Hematopoietic multipotent progenitor cell (in vitro differentiated cells): ENCODE measurements around the gene MADCAM1. TPM values are rescaled to one million over a fixed set of nuclear protein-coding genes. Genes with fewer than 3 reads are reported as not detected.
"Not testable (repeated sequence)": the region's sequence is repeated elsewhere in the genome, so short reads cannot be mapped to it uniquely, and the experiment has no call there.

Experiments used
- DNase-seq, 3 donors: peaks; one replicate each; pipeline ENCODE4 v3.0.0-alpha.2; 2011 to 2015; ENCODE audit warnings: low read depth in 2 of 3, low spot score in 2 of 3
- total RNA-seq: library from RNA; depleted of rRNA; stranded (reverse); fragments of >200 nt; gene quantifications from one replicate; pipeline ENCODE4 v1.2.3, GENCODE V29; 2012

MADCAM1 gene
- total RNA-seq, 1 donor = 0.27 TPM

DNA sequence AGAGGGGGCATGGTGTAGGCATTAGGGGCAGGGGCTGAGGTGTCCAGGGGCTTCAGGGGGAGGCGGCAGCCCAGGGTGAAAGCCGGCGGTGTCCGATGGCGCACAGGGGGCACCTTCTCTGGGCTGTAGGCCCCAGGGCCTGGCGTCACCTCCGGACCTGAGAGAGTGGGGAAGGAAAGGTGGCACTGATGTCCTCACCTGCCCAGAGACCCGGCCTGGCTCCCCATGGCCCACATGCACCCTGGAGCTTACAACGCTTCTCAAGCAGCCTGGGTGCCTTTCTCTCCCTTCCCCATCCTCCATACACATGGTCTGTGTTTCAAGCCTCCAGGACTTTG, 32.1 kb upstream of the MADCAM1 start:
- no peak for DNase-seq

DNA sequence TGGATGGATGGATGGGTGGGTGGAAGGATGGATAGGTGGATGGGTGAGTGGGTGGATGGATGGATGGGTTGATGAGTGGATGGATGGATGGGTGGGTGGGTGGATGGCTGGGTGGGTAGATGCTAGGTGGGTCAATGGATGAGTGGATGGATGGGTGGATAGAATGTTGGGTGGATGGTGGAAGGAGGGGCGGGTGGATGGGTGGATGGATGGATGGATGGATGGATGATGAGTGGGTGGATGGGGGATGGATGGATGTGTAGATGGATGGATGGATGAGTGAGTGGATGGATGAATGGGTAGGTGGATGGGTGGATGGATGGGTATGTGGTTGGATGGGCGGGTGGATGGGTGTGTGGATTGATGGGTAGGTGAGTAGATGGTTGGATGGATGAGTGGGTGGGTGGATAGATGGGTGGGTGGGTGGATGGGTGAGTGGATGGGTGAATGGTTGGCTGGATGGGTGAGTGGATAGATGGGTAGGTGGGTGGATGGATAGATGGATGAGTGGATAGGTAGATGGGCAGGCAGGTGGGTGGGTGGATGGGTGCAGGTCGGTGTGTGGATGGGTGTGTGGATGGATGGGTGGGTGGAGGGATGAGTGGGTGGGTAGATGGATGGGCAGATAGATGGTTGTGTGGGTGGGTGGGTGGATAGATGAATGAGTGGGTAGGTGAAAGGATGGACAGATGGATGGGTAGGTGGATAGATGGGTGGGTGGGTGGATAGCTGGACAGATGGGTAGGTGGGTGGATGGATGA, 31.1 kb upstream of the MADCAM1 start:
- DNase-seq = no peak

DNA sequence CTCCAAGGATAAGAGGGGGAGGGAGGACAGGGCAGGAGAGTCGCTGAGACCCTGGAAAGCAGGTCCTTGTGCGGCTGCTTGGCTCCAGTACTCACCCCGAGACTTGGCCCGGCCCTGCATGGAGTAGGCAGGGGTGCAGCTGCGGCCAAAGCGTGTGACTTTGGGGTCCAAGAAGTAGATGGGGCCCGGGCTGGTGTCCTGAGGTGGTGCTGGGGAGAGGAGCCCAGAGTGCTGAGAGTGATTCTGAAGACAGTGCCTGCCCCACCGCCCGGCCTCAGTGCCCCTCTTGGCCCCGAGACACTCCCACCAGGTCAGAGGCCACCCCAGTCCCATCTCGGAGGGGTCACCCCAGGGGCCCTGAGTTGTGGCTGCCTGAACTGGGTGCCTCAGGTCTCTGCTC, 28.7 kb upstream of the MADCAM1 start:
- DNase-seq = no peak

DNA sequence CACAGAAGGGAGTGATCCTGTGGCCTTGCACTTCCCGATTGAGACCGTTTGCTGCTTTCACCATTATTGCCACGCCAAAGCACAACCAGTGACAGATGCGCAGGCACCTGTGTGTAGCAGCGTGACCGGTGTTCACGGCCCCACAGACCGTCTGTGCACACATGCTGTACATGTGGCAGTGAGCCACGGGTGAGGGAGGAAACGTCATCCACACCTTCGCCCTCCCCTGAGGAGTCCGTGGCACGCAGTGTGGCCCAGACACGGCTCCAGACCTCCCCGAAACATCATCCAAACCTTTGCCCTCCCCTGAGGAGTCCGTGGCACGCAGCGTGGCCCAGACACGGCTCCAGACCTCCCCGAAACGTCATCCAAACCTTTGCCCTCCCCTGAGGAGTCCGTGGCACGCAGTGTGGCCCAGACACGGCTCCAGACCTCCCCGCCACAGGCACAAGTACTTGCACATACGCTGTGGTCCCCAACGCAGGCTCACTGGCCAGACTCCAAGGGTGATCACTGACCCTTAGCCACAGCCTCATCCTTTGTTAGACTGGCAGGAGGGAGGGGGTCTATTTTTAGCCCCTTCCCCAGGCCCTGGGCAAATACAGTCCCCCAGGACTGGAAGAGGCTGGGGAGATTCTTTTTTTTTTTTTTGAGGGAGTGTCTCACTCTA, 27.6 kb upstream of the MADCAM1 start:
- no peak for DNase-seq

DNA sequence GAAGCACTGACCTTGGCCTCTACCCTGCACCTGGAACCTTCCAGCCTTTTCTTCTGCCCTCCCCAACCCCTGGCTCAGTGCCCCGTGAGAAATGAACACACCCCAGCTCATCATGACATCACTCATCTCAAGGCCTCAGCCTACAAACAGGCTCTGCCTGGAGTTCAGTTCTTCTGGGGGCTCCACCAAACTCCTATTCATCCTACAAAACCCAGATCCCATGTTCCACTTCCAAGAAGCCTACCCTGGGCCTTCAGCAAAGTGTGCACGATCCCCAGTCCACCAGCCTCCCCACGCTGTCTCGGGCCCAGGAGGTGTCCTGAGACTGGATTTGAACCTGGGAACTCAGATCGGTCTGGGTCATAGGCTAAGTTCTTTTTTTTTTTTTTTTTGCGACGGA, 26.5 kb upstream of the MADCAM1 start:
- no peak for DNase-seq

DNA sequence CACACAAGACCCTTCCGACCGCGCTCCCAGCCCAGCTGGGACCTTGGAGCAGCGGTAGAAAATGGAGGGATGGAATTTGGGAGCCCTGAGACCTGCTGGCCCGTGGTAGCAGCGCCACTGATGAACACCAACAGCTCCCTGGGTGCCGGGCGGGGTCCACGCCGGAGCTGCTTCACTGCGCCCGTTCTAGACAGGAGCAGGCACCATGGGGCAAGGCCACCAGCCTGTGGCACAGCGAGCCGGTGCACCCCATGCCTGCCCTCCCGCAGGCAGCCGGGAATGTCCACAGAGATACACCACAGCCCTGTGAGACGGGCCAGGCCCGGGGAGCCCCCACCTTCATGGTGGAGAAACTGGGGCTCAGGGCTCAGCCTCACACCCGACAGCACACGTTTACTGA, 25.6 kb upstream of the MADCAM1 start:
- DNase-seq = no peak

DNA sequence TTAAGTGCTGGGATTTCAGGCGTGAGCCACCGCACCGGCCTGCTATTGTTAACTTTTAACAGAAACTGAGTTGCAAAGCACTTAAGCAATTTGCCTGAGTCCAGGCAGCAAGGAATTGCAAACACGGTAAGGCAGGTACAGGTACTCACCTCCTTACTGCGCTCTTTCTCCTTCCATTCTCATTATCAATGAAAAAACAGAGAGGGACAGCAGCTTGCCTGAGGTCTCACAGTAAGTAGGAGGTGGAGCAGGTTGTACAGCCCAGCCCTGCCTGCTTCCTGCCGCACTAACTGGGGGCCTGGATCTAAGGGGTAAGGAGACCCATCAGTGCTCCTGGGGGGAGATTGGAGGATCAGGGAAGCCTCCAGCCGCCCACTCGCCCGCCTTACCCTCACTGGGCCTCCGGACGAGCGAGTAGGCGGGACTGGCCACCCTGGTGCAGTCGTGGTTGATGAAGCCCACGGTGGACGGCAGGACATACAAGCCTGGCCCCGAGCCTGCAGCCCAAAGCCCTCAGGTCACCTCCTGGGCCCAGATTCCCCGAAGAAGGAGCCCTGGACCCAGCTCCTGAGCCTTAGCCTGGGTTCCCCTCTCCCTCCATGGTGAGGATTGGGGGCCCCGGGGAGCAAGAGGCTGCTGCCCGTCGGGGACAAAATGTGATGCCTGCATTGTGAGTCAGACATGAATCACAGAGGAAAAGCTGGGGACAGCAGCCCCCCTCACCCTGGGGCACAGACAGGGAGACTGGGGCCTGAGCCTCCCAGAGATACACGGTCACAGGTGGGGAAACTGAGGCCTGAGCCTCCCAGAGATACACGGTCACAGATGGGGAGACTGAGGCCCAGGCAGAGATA, 24.1 kb upstream of the MADCAM1 start:
- DNase-seq = no peak

DNA sequence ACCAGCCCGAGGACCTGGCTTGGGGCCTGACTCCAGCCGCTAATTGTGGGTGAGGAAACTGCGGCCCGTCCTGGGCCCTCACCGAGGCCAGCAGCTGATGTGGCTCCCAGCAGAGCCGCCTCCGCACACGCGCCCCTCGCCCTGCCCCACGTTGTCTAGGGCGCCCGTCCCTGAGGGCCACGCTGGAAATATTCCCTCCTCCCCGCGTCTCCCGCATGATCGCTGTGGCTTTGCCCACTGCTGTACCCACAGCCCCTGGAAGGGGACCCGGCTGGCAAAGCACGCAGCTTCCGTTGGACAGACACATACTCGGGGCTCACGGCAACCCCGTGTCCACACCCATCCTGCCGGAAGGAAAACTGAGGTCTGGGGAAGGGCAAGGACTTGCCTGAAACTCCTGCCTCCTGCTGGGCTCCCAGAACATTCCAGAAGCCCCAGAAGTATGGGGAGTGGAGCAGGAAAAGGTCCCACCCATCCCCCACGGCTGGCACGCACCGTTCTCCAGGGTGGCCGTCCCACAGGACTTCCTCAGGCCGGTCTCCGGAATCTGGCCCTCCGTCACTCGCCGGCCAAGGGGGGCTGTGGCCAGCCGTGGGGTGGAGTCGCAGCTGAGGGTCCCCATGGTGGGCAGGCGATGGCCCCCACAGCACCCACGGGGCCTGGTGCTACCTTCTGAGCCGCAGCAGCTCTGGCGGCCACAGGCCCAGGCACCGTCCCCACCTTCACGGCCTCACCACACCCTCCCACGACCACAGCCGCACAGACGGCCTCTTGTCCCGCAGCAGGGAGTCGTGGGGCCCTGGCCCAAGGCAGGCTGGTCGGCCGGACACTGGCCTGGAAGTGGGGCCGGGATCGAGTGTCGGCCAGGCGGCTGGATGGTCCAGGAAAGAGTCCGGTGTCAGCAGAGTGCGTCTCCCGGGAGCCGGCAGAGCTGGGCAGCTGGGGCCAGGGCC, 21.9 kb upstream of the MADCAM1 start:
- DNase-seq = no peak

DNA sequence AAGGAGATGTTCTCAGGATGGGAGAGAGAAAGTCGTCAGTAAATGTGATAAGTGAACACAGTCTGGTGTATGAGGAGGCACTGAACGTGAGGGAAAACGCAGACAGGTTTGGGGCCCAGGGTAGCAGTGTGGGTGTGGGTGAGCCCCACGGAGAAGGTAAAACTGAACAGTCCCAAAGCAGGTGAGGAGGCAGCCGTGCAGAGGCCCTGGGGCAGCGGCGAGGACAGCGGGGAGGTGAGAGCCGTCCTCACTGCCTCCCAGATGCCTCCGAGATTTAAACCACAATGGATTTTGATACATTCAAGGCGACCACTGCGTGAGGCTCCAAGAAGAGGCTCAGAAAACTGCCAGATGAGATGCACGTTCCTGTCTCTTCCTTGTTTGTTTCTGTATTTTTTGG, 20.9 kb upstream of the MADCAM1 start:
- no peak for DNase-seq

DNA sequence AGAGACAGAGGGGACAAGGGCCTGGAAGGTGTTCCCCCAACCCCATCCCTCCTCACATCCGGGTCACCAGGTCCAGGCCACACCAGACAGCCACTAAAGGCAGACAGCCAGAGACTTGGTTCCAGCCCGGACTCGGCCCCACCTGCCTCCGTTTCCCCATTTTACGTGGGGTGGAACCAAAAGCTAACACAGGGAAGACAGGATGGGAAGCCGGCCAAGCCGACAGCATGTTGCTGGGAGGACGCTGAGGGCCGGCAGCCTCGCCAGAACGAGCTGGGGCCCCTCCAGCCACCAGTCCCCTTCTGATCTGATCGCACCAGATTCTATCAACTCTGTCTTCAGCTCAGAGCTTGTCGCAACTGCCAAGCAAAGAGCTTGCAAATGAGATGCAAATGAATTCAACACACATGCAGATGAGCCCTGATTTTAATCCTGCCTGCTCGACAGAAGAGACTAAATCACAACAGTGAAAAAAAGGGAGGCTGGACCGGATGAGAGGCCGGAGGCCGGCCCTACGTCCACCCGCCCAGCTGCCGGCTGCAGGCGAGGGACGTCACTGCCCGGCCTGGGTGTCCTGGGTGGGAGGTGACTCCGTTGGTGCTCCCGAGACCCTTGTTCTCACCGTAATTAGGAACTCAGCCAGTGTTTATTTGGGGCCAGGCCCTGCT, 17.9 kb upstream of the MADCAM1 start:
- no peak for DNase-seq

DNA sequence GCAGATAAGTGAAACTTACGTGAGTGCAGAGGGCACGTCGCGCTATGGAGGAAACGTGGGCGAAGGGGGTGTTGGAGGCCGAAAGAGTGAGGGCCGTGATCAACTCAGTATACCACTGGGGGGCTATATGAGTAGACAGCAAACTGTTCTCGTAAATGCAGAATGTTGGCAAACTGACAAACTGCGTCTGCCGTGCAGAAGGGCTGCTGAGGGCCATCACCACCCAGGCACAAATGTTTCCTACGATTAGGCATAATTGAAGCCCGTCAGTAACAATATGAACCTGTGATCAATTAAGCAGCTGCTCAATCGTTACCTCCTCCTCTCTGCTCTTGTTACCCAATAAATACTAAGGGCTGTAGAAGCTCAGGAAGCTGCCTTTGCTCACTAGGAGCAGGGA, 17.3 kb upstream of the MADCAM1 start:
- no peak for DNase-seq

DNA sequence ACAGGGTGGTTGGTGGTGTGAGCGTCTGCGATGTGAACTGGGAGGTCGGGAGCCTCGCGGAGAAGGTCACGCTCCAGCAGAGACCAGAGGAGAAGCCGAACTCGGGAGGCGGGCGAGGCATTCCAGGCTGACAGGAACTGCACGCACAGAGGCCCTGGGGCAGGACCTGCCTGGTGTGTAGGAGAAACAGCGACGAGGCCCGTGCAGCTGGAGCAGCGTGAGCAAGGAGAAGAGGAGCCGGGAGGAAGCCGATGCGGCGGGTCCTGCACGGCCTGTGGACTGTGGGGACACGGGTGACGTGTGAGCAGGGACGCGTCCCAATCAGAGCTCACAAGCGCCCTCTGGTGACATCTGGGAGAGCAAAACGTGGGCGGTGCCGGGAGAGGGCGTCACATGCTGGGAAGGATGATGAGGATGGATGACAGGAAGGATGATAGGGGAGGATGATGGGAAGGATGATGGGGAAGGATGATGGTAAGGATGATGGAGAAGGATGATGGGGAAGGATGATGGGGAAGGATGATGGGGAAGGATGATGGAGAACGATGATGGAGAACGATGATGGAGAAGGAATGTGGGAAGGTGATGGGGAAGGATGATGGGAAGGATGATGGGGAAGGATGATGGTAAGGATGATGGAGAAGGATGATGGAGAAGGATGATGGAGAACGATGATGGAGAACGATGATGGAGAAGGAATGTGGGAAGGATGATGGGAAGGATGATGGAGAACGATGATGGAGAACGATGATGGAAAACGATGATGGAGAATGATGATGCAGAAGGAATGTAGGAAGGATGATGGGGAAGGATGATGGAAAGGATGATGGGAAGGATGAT, 16.1 kb upstream of the MADCAM1 start:
- peak in 2 of 3 donors; percentile 69 to 70 for DNase-seq

DNA sequence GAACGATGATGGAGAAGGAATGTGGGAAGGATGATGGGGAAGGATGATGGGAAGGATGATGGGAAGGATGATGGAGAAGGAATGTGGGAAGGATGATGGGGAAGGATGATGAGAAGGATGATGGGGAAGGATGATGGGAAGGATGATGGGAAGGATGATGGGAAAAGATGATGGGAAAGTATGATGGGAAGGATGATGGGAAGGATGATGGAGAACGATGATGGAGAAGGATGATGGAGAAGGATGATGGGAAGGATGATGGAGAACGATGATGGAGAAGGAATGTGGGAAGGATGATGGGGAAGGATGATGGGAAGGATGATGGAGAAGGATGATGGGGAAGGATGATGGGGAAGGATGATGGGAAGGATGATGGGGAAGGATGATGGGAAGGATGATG, 15.2 kb upstream of the MADCAM1 start:
- not testable (repeated sequence) for DNase-seq

DNA sequence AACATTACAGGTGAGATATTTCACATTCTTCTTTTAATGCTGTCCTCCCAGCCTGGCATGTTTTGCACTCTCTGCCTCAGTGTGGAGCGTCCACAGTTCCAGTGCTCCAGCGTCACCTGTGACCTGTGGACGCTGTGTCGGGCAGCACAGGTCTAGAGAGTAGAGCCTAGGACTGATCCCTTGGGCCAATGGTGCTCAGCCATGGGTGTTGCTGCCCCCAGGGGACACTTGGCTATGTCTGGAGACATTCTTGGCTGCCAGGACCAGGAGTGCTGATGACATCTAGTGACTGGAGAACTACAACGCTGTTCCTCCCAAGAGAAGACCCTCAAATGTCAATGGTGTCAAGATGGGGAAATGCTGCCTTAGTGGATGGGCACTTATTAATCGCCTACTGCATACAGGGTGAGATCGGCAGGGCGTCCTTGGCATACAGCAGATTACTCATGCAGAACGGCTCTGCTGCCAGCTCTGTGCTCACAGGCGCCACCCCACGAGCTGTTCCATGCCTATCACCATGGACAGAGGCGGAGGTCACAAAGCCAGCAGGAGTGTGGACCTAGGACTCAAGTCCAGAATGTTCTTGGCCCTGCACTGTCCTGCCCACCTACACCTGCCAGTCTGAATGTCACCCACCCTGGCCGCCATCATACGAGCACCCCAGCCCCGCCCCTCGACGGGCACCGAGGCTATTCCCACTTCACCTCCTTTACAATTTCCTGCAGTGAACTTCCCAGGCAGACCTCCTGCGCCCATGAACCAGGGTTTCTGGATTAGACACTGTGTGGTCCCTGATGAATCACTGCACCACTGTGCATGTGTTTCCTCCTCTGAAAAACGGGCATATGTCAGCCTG, 13.9 kb upstream of the MADCAM1 start:
- no peak for DNase-seq

DNA sequence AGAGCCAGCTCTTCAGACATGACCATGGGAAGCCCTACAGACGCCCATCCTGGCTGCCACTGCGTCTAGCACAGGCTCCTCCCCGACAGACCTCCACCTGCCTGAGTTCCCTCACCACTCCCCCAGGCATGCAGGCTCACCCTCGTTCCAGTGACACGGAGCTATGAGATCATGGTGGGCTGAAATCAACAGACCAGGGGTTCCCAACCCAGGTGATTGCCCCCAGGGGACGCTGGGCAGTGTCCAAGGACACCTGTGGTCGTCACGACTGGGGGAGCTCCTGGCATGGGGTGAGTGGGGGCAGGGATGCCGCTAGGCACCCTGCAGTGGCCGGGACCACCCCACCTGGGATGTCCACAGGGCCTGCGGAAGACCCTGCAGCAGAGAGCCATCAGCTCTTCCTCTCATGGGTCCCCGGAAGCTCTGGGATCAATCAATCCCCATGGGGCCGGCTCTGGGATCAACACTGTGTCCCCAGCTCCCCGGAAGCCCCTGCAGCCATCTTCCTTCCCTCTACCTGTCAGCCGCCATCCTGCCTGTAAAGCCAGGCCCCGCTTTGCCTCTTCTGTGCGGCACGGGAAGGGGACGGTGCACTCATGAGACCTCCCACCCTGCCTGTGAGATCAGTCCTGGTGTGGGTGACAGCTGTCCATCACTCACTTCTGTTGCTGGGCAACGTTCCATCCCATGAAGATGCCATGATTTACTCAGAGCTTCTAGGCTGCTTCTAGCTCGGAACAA, 12.8 kb upstream of the MADCAM1 start:
- no peak for DNase-seq

DNA sequence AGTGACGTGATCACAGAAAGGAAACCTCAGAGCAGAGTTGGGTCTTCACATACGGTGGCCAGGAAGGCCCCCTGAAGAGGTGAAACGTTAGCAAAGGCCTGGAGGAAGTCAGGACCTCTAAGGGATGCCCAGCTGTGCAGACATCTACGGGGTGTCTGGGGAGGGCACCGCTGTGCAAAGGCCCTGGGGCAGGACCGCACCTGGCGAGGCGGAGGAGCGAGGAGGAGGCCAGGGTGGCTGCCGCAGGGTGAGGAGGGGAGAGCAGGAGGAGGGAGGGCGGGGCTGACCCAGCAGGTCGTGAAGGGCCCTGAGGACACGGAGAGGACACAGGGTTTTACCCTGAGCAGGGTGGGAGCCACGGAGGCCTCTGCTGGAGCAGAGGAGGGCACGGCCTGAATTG, 11.8 kb upstream of the MADCAM1 start:
- no peak for DNase-seq

DNA sequence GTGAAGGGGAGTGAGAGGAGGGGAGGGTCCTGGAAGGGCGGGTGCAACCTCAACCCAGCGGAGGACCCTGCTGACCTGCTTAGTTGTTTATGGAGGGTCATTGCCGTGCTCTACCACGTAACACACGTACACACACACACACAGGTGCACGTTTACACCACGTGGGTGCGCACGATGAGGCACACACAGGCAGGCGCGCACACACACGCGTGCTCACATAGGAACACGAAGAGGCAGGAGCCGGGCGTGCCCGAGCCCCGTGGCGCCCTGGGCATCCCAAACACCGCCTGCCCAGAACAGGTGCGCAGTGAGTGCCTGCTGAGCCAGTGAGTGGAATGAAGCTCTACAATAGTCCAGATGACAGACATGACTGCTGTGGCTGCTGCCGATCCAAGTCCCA, 11.2 kb upstream of the MADCAM1 start:
- no peak for DNase-seq
